Muscle of leg (tissue), 11 donors: ENCODE results near the gene AKAP13. TPM values are rescaled to one million over a fixed set of nuclear protein-coding genes. Genes with fewer than 3 reads are reported as not detected.
A peak's percentile ranks its signal among the peaks of the same experiment; 100 is the strongest.

Experiments
- DNase-seq: peaks from one replicate; pipeline ENCODE4 v3.0.0; 2013
- H3K27ac ChIP-seq: one replicate; pipeline ENCODE4 v1.5.1; 2013; ENCODE audit warnings: mild to moderate bottlenecking, low read length, control low read depth
- H3K27me3 ChIP-seq: one replicate; pipeline ENCODE4 v1.6.1; 2013; ENCODE audit warnings: low read length; ENCODE audit not compliant: control insufficient read depth, insufficient read depth
- H3K36me3 ChIP-seq: one replicate; pipeline ENCODE4 v1.6.1; 2013; ENCODE audit warnings: low read length; ENCODE audit not compliant: control insufficient read depth, insufficient read depth
- H3K4me1 ChIP-seq: one replicate; pipeline ENCODE4 v1.6.1; 2013; ENCODE audit warnings: low read length; ENCODE audit not compliant: control insufficient read depth, insufficient read depth
- H3K4me3 ChIP-seq: one replicate; pipeline ENCODE4 v1.5.1; 2013; ENCODE audit warnings: low read length, control low read depth
- H3K9me3 ChIP-seq: replicated peaks from 2 replicates; pipeline ENCODE4 v1.6.1; 2013; ENCODE audit warnings: low read depth, low read length; ENCODE audit not compliant: control insufficient read depth
- WGBS: methylation state at CpG from one replicate; pipeline ENCODE4 v1.1.5; 2013; ENCODE audit warnings: missing lambda C conversion rate; ENCODE audit not compliant: insufficient coverage; 5-methylcytosine and 5-hydroxymethylcytosine counted together
- polyA plus RNA-seq, 8 donors: library from polyadenylated mRNA; unstranded; fragments of 120-200 nt; gene quantifications; one replicate each; pipeline versions ENCODE4 v1.2.1 to v1.2.3, GENCODE V29; 2013; ENCODE audit warnings: inconsistent platforms in 1 of 8, low replicate concordance in 1 of 8; ENCODE audit not compliant: insufficient read length in 8 of 8, insufficient read depth in 1 of 8
- total RNA-seq: library from RNA; stranded (reverse); fragments of 120-200 nt; gene quantifications from one replicate; pipeline ENCODE4 v1.2.4, GENCODE V29; 2013

The AKAP13 gene
- total and polyA plus RNA-seq, 9 donors = 65.2 to 90.9 (median 80.1) TPM

DNA sequence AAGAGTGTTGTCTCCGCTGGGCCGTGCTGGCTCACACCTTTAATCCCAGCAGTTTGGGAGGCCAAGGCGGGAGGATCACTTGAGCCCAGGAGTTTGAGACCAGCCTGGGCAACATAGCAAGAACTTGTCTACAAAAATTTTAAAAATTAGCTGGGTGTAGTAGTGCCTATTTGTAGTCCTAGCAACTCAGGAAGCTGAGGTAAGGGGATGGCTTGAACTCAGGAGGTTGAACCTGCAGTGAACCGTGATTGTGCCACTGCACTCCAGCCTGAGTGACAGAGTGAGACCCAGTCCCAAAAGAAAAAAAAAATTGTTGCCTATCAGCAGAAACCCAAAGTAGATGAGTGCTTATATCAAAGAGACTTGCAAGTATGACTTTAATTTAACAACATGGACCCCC, 12.7 kb upstream of the AKAP13 start:
- no peak for DNase-seq
- Histone ChIP-seq H3K4me3 (no peak overlapping the region), H3K27ac (no peak overlapping the region), H3K36me3 (no peaks in the 10 kb centered on the region), H3K4me1 (no peaks in the 10 kb centered on the region), H3K27me3 (peaks cover 2% of the 10 kb centered on the region), H3K9me3 (no peaks in the 10 kb centered on the region)
- 86% methylated on average over 2 of the region's 4 CpGs for WGBS

DNA sequence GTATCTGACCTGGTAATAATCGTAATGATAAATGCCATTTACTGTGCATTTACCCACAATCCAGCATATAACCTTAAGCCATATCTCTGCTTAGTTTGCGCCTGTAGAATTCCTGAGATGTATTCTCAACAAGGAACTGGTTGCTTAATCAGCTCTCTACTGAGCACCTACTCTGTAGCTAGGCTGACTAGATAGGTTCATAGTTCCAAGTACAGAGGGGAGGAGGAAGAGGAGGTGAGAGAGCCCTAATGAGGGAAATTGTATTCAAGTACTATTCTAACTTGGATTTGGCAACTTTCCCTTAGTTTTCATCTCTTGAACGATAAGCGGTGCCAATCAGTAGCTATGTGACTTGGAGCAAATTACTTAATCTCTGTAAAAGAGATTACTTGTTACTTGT, 5.6 kb upstream of the AKAP13 start:
- peaks cover 2% of the 10 kb centered on the region for H3K4me1 ChIP-seq
- H3K36me3 ChIP-seq = no peaks in the 10 kb centered on the region
- no peak for DNase-seq
- no peak overlapping the region for H3K27ac ChIP-seq
- no peaks in the 10 kb centered on the region for H3K9me3 ChIP-seq
- peaks cover 2% of the 10 kb centered on the region for H3K27me3 ChIP-seq
- no CpG with 5 or more reads among the region's 4 CpGs for WGBS
- H3K4me3 ChIP-seq = no peak overlapping the region

DNA sequence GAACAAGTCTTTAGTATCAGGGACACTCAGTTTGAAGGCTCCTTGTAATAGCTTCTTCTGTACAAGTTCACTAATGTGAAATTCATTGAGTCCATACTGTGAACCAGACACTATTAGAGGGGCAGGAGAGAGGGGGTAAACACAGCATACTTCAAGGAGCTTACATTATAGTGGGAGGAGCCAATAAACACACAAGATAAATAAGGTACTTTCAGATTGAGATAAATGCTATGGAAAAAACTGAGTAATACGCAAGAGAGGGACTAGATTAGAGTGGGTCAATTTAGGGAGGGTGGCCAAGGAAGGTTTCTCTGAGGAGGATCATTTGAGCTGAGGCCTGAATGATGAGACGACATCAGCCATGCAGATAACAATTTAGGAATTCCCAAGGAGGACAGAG, 3.1 kb upstream of the AKAP13 start:
- H3K4me3 ChIP-seq = no peak overlapping the region
- H3K4me1 ChIP-seq = peaks cover 2% of the 10 kb centered on the region
- no peak for DNase-seq
- no peaks in the 10 kb centered on the region for H3K27me3 ChIP-seq
- H3K27ac ChIP-seq = no peak overlapping the region
- H3K9me3 ChIP-seq = no peaks in the 10 kb centered on the region
- no peaks in the 10 kb centered on the region for H3K36me3 ChIP-seq
- WGBS = 89% methylated on average over 2 of the region's 2 CpGs

- 84% methylated on average over 5 of the region's 6 CpGs for WGBS
- H3K27ac ChIP-seq = no peak overlapping the region
- H3K9me3 ChIP-seq = no peaks in the 10 kb centered on the region
These were observed 2.4 kb upstream of the AKAP13 start for GRCh38 chr15:85377986-85378385.

GRCh38 chr15:85379403-85380131, 836 bp upstream of the AKAP13 start:
- H3K36me3 ChIP-seq = no peaks in the 10 kb centered on the region
- H3K27ac ChIP-seq = peak overlapping the region; percentile 83
- no peaks in the 10 kb centered on the region for H3K9me3 ChIP-seq
- no peaks in the 10 kb centered on the region for H3K27me3 ChIP-seq
- H3K4me3 ChIP-seq = peak overlapping the region; percentile 70
- peaks cover 4% of the 10 kb centered on the region for H3K4me1 ChIP-seq
- peak; percentile 42 for DNase-seq
- WGBS = 15% methylated on average over 11 of the region's 19 CpGs

More at GRCh38 chr15:85377986-85378385, 2.4 kb upstream of the AKAP13 start:
- no peaks in the 10 kb centered on the region for H3K36me3 ChIP-seq
- H3K4me1 ChIP-seq = peaks cover 4% of the 10 kb centered on the region
- no peak for DNase-seq
- no peak overlapping the region for H3K4me3 ChIP-seq
- no peaks in the 10 kb centered on the region for H3K27me3 ChIP-seq

GRCh38 chr15:85380812-85381642, 624 bp downstream of the AKAP13 start:
- peak overlapping the region; percentile 96 for H3K27ac ChIP-seq
- 0% methylated on average over 61 of the region's 89 CpGs for WGBS
- H3K27me3 ChIP-seq = no peaks in the 10 kb centered on the region
- no peak for DNase-seq
- peaks cover 4% of the 10 kb centered on the region for H3K4me1 ChIP-seq
- peak overlapping the region; percentile 77 for H3K4me3 ChIP-seq
- no peaks in the 10 kb centered on the region for H3K9me3 ChIP-seq
- no peaks in the 10 kb centered on the region for H3K36me3 ChIP-seq

DNA sequence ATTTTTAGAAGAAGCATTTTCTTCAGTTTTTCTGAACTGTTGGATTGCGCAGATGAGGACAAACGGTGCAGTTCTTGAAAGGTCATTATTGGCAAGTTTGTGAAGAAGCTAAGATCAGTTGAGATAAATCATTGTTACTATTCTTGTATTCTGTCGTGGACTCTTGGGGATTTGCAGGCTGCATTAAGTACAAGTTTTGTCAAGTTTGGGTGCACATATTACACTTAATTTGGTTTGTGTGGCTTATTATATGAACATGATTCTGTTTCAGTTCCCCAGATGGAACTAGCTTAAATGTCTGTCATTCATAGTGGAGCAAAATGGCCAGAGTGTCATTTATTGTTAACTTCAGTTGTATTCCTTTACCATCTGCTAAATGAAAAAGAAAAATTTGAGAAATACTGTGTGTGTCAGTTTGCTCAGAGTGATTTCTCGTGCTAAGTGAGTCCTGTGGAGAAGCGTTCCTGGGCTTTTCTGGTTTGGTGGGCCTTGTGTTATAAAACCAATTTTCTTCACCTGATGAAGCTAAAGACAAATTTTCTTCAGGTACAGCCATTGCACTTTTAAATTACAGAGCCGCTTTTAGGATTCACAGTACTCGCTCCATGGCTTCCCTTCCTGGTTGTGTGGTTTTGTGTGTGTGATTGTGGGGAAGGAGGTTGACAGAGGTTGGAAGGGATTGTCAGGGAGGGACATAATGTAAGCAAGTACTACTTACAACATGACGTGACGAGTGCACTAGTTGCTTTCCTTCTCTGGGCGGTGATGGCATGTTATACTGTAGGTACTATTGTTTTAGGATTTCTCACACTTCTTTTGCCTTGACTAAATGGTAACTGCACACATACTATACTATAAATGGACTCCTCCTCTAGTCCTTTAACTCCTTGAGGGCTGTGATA, 1.7 kb downstream of the AKAP13 start:
- peaks cover 4% of the 10 kb centered on the region for H3K4me1 ChIP-seq
- no peak overlapping the region for H3K27ac ChIP-seq
- H3K27me3 ChIP-seq = no peaks in the 10 kb centered on the region
- 0% methylated on average over 1 of the region's 10 CpGs for WGBS
- H3K9me3 ChIP-seq = no peaks in the 10 kb centered on the region
- peak overlapping the region; percentile 77 for H3K4me3 ChIP-seq
- DNase-seq = peak; percentile 31
- H3K36me3 ChIP-seq = no peaks in the 10 kb centered on the region

DNA sequence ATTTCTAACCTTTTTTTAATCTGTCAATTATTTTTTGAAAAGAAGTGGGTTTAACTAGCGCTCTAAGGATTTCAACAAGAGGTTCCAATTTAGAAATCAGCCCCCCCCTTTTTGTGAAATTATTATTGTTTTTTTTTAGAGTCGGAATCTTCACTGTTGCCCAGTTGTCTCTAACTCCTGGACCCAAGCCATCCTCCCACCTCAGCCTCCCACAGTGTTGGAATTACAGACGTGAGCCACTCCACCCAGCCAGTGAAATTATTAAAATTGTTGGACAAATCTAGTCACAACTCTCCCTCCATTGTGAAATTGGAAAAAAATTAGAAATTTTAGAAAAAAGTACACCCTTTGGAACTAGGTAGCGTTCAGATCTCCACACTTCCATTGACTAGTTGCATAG, 2.5 kb downstream of the AKAP13 start:
- no peak overlapping the region for H3K27ac ChIP-seq
- no peak overlapping the region for H3K4me3 ChIP-seq
- no CpG with 5 or more reads among the region's 4 CpGs for WGBS

GRCh38 chr15:85383470-85384148, 3.2 kb downstream of the AKAP13 start:
- Histone ChIP-seq H3K36me3 (no peaks in the 10 kb centered on the region), H3K4me1 (peaks cover 4% of the 10 kb centered on the region), H3K27me3 (no peaks in the 10 kb centered on the region), H3K27ac (no peak overlapping the region), H3K4me3 (no peak overlapping the region), H3K9me3 (no peaks in the 10 kb centered on the region)
- no peak for DNase-seq
- 100% methylated on average over 1 of the region's 2 CpGs for WGBS

More for the DNA sequence above, 2.5 kb downstream of the AKAP13 start:
- DNase-seq = no peak
- Histone ChIP-seq H3K4me1 (peaks cover 4% of the 10 kb centered on the region), H3K9me3 (no peaks in the 10 kb centered on the region), H3K36me3 (no peaks in the 10 kb centered on the region), H3K27me3 (no peaks in the 10 kb centered on the region)
